Astrocyte (in vitro differentiated cells and primary cell): Measurements from ENCODE around the gene PAFAH1B2.

Experiments used
- CTCF ChIP-seq: IDR thresholded peaks from 2 replicates; pipeline ENCODE4 v1.5.1; 2011; ENCODE audit warnings: low read depth, mild to moderate bottlenecking, inconsistent platforms, low read length, moderate library complexity; ENCODE audit not compliant: insufficient read depth
- EZH2 ChIP-seq: IDR thresholded peaks from 2 replicates; pipeline ENCODE4 v1.6.1; 2012; ENCODE audit warnings: mild to moderate bottlenecking, low read length, inconsistent platforms; ENCODE audit not compliant: insufficient read depth

GRCh38 chr11:117121176-117121575 lies 22.9 kb upstream of the PAFAH1B2 start:
- TF ChIP-seq EZH2 (no peak), CTCF (no peak)
